ENCODE measurements around the gene SCN3A. TPM values are rescaled to one million over a fixed set of nuclear protein-coding genes. Genes with fewer than 3 reads are reported as not detected.

SCN3A gene
- total and polyA plus RNA-seq, 2 of the 13 experiments (the other 11 are each of a cell fraction or from before 2014, with no cell fraction given), result not detected

DNA sequence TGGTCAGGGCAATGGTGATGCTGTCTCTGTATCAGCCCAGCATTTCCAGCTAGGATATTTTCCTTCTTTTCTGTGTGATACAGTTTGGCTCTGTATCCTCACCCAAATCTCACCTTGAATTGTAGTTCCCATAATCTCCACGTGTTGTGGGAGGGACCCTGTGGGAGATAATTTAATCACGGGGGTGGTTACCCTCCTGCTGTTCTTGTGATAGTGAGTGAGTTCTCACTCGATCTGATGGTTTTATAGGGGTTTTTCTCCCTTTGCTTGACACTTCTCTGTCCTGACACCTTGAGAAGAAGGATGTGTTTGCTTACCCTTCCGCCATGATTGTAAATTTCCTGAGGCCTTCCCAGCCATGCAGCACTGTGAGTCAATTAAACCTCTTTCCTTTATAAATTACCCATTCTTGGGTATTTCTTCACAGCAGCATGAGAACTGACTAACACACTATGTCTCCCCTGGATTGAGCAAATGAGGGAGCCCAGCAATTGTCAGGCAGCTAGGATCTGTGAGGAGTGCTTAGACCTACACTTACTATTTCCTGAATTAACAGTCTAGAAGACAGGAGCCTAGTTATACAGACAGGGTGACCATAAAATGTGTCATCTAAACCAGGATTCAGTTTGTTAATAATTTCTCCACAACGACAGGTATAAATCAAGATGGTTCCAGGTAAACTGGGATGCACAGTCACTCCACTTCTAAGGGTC, 41.4 kb upstream of the SCN3A start:
- ATAC-seq, result no peak
- ChIA-PET CTCF (ENCODE audit: low intra/inter-chr PET ratio, low total read pairs) (no interaction called here), POLR2A (no interaction called here)
- no TSS peak for BruUV-seq (replicated peaks)
- H3K9ac ChIP-seq (ENCODE audit: insufficient read depth, low read depth, low read length), result no peak overlapping the region
- intact Hi-C loops (cut with micrococcal nuclease; ENCODE audit: unreplicated experiment), result no loop called here
- H3K4me1 ChIP-seq (ENCODE audit: insufficient read depth, low read length), result no peaks in the 10 kb centered on the region
- no peaks in the 10 kb centered on the region for H3K27me3 ChIP-seq (ENCODE audit: control insufficient read depth in 1 of 2, insufficient read depth in 2 of 2, low read length in 2 of 2)
- no peaks in the 10 kb centered on the region for H4K20me1 ChIP-seq (ENCODE audit: insufficient read depth, low read length)
- no peak for DNase-seq (ENCODE audit: low spot score)
- no peak for TF ChIP-seq ZNF160 (CRISPR knock-in tag; IDR thresholded peaks at IDR 0.05)
- TF ChIP-seq ELF4 (CRISPR knock-in tag; IDR thresholded peaks at IDR 0.05; ENCODE audit: borderline replicate concordance), result no peak
- TF ChIP-seq RELA (CRISPR knock-in tag; IDR thresholded peaks at IDR 0.05), result no peak
- no peak for TF ChIP-seq ZC3H4 (CRISPR knock-in tag; IDR thresholded peaks at IDR 0.05; ENCODE audit: borderline replicate concordance)
- no peak for TF ChIP-seq STAG1 (CRISPR knock-in tag; IDR thresholded peaks at IDR 0.05)
- TF ChIP-seq CREB1 (IDR thresholded peaks at IDR 0.05), result no peak
- TF ChIP-seq CREB1 (CRISPR knock-in tag; IDR thresholded peaks at IDR 0.05), result no peak
- TF ChIP-seq AHR (CRISPR knock-in tag; IDR thresholded peaks at IDR 0.05), result no peak
- TF ChIP-seq ADNP (CRISPR knock-in tag; IDR thresholded peaks at IDR 0.05), result no peak
- no peak for TF ChIP-seq ZNF251 (CRISPR knock-in tag; IDR thresholded peaks at IDR 0.05)
- TF ChIP-seq HOXA7 (CRISPR knock-in tag; IDR thresholded peaks at IDR 0.05), result no peak
- no peak for TF ChIP-seq GFI1 (CRISPR knock-in tag; IDR thresholded peaks at IDR 0.05; ENCODE audit: borderline replicate concordance)
- TF ChIP-seq PLRG1 (conservative IDR thresholded peaks at IDR 0.05), result no peak
- TF ChIP-seq, protein P1, sequence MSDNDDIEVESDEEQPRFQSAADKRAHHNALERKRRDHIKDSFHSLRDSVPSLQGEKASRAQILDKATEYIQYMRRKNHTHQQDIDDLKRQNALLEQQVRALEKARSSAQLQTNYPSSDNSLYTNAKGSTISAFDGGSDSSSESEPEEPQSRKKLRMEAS (IDR thresholded peaks at IDR 0.05), result no peak
- H3K36me3 ChIP-seq (replicated peaks in 1 of 2; ENCODE audit: control insufficient read depth in 1 of 2, insufficient read depth in 2 of 2, low read length in 2 of 2), result no peaks in the 10 kb centered on the region
- no peak overlapping the region for H3K4me2 ChIP-seq (ENCODE audit: low read depth, low read length)
- FAIRE-seq, result no peak
- H3K9me3 ChIP-seq (ENCODE audit: low read length), result no peaks in the 10 kb centered on the region
- H3K4me3 ChIP-seq (replicated peaks in 1 of 3; ENCODE audit: insufficient read depth in 1 of 3, low read depth in 2 of 3, low read length in 3 of 3), result no peak overlapping the region
- H3K27ac ChIP-seq (ENCODE audit: extremely low read length, insufficient read depth, low read length), result no peak overlapping the region
- H3K79me2 ChIP-seq (ENCODE audit: insufficient read depth, low read length), result no peaks in the 10 kb centered on the region
- no peak overlapping the region for H2AFZ ChIP-seq (ENCODE audit: low read length)
- WGBS (ENCODE audit: low lambda C conversion rate), result 17% methylated on average over 5 of the region's 5 CpGs
- in situ Hi-C loops (cut with HindIII; ENCODE audit: extremely low pct_ligation_motif_present, low pct_unique_long_range_greater_than_20kb), result no loop called here

All from HepG2 (cell line).